Measurements from ENCODE around the gene CORO7.

The CORO7 gene

GRCh38 chr16:4425378-4426020, 9.1 kb upstream of the CORO7 start, which contains the start of gene DNAJA3:
Gene DNAJA3 (plus strand): TSS chr16:4425868. CDS start chr16:4425882, 14 bp downstream.
- peak; percentile 93 for DNase-seq

GRCh38 chr16:4420505-4421105, 4.2 kb upstream of the CORO7 start:
- DNase-seq, result no peak

GRCh38 chr16:4419402-4419959, 3.1 kb upstream of the CORO7 start:
- no peak for DNase-seq

- peak; percentile 73 for DNase-seq
Observed at GRCh38 chr16:4415538-4416199, 727 bp downstream of the CORO7 start.

GRCh38 chr16:4414187-4414917, 2.0 kb downstream of the CORO7 start:
- DNase-seq, result peak; percentile 86

- no peak for DNase-seq
Observed at GRCh38 chr16:4412854-4413253, 3.5 kb downstream of the CORO7 start.

- no peak for DNase-seq
Observed at GRCh38 chr16:4412159-4412558, 4.2 kb downstream of the CORO7 start.

- DNase-seq, result no peak
Observed at GRCh38 chr16:4411684-4412083, 4.7 kb downstream of the CORO7 start.

GRCh38 chr16:4410335-4411075, 5.9 kb downstream of the CORO7 start:
- no peak for DNase-seq

GRCh38 chr16:4409081-4409932, 7.1 kb downstream of the CORO7 start:
- no peak for DNase-seq

- no peak for DNase-seq
Observed at GRCh38 chr16:4408323-4408690, 8.1 kb downstream of the CORO7 start.

- DNase-seq, result no peak
Observed at GRCh38 chr16:4407543-4408322, 8.7 kb downstream of the CORO7 start.

- DNase-seq, result no peak
Observed at GRCh38 chr16:4404967-4405696, 11.3 kb downstream of the CORO7 start.

GRCh38 chr16:4404247-4404966, 12.0 kb downstream of the CORO7 start:
- DNase-seq, result peak; percentile 63

GRCh38 chr16:4403133-4403949, 13.1 kb downstream of the CORO7 start:
- DNase-seq, result no peak

GRCh38 chr16:4402439-4403132, 13.8 kb downstream of the CORO7 start:
- DNase-seq, result peak; percentile 85

GRCh38 chr16:4401510-4401909, 14.9 kb downstream of the CORO7 start:
- no peak for DNase-seq

GRCh38 chr16:4401094-4401501, 15.3 kb downstream of the CORO7 start:
- DNase-seq, result no peak

Data from stimulated activated CD8-positive, alpha-beta memory T cell treated with anti-CD3 and anti-CD28 coated beads, Interleukin-4, amount 100 ng/mL, for 48 hours (primary cell).